Measurements from ENCODE around the gene TMEM179.

TMEM179 gene

GRCh38 chr14:104562606-104563005 lies 42.0 kb downstream of the TMEM179 start:
- H3K4me3 ChIP-seq (ENCODE audit: low read depth, low read length): no peak overlapping the region
- no peak for TF ChIP-seq CTCF (IDR thresholded peaks at IDR 0.05; ENCODE audit: low read depth, low read length, missing control alignments)
- in situ Hi-C loops (cut with HindIII; ENCODE audit: low sequenced_read_pairs): no loop called here
- DNase-seq (ENCODE audit: low read depth): no peak

GRCh38 chr14:104561632-104562495 lies 42.7 kb downstream of the TMEM179 start:
- no peak for TF ChIP-seq CTCF (IDR thresholded peaks at IDR 0.05; ENCODE audit: low read depth, low read length, missing control alignments)
- H3K4me3 ChIP-seq (ENCODE audit: low read depth, low read length): no peak overlapping the region
- in situ Hi-C loops (cut with HindIII; ENCODE audit: low sequenced_read_pairs): no loop called here
- no peak for DNase-seq (ENCODE audit: low read depth)

- in situ Hi-C loops (cut with HindIII; ENCODE audit: low sequenced_read_pairs): no loop called here
Observed at GRCh38 chr14:104561124-104561557, 43.4 kb downstream of the TMEM179 start.

GRCh38 chr14:104560586-104560945 lies 44.0 kb downstream of the TMEM179 start:
- in situ Hi-C loops (cut with HindIII; ENCODE audit: low sequenced_read_pairs): no loop called here
- no peak for DNase-seq (ENCODE audit: low read depth)

More at GRCh38 chr14:104561124-104561557, 43.4 kb downstream of the TMEM179 start:
- TF ChIP-seq CTCF (IDR thresholded peaks at IDR 0.05; ENCODE audit: low read depth, low read length, missing control alignments): no peak
- H3K4me3 ChIP-seq (ENCODE audit: low read depth, low read length): no peak overlapping the region
- DNase-seq (ENCODE audit: low read depth): no peak

GRCh38 chr14:104559804-104560585 lies 44.6 kb downstream of the TMEM179 start:
- no peak for TF ChIP-seq CTCF (IDR thresholded peaks at IDR 0.05; ENCODE audit: low read depth, low read length, missing control alignments)
- H3K4me3 ChIP-seq (ENCODE audit: low read depth, low read length): no peak overlapping the region
- in situ Hi-C loops (cut with HindIII; ENCODE audit: low sequenced_read_pairs): no loop called here
- DNase-seq (ENCODE audit: low read depth): no peak

More at GRCh38 chr14:104560586-104560945, 44.0 kb downstream of the TMEM179 start:
- TF ChIP-seq CTCF (IDR thresholded peaks at IDR 0.05; ENCODE audit: low read depth, low read length, missing control alignments): no peak
- no peak overlapping the region for H3K4me3 ChIP-seq (ENCODE audit: low read depth, low read length)

GRCh38 chr14:104559028-104559803 lies 45.4 kb downstream of the TMEM179 start:
- DNase-seq (ENCODE audit: low read depth): no peak
- no peak overlapping the region for H3K4me3 ChIP-seq (ENCODE audit: low read depth, low read length)
- no peak for TF ChIP-seq CTCF (IDR thresholded peaks at IDR 0.05; ENCODE audit: low read depth, low read length, missing control alignments)
- in situ Hi-C loops (cut with HindIII; ENCODE audit: low sequenced_read_pairs): no loop called here
